ENCODE measurements around the gene C20orf144. TPM values are rescaled to one million over a fixed set of nuclear protein-coding genes. Genes with fewer than 3 reads are reported as not detected.

C20orf144 gene
- total and polyA plus RNA-seq, 9 of the 15 experiments (the other 6 are each of a cell fraction or from before 2014, with no cell fraction given) = 0.04 to 0.23 (median 0.11) TPM; not detected in 2

GRCh38 chr20:33685328-33686099, 23.4 kb downstream of the C20orf144 start (continued):
- TF ChIP-seq SMC3 (conservative IDR thresholded peaks at IDR 0.05; ENCODE audit: insufficient read depth, low read depth, low read length) (0 out of 2 replicates have a peak, but pooled peaks have one; percentile 11), TFAP4 (CRISPR knock-in tag; IDR thresholded peaks at IDR 0.05; ENCODE audit: borderline replicate concordance) (peak; percentile 83; the same call in 1 of the 2 replicates), ZBTB11 (CRISPR knock-in tag; IDR thresholded peaks at IDR 0.05) (peak in 1 of 3 experiments; percentile 88; a peak in 2 of 6 replicates), SMARCA5 (IDR thresholded peaks at IDR 0.05) (peak; percentile 71), ZBTB5 (IDR thresholded peaks at IDR 0.05) (no peak), FOXP4 (CRISPR knock-in tag; IDR thresholded peaks at IDR 0.05; ENCODE audit: borderline replicate concordance) (0 out of 2 replicates have a peak, but pooled peaks have one; percentile 46), ZNF699 (CRISPR knock-in tag; IDR thresholded peaks at IDR 0.05; ENCODE audit: insufficient replicate concordance) (no peak), ZNF184 (CRISPR knock-in tag; IDR thresholded peaks at IDR 0.05) (no peak), CBX8 (IDR thresholded peaks at IDR 0.05; ENCODE audit: borderline replicate concordance, extremely low read depth, low read depth, low read length, poor library complexity, severe bottlenecking) (no peak), CCNT2 (IDR thresholded peaks at IDR 0.05; ENCODE audit: borderline replicate concordance, extremely low read depth, insufficient read length, low read depth, low read length) (peak; percentile 41), HOMEZ (CRISPR knock-in tag; IDR thresholded peaks at IDR 0.05) (no peak), DPF2 (IDR thresholded peaks at IDR 0.05) (0 out of 2 replicates have a peak, but pooled peaks have one; percentile 23), ZNF217 (CRISPR knock-in tag; IDR thresholded peaks at IDR 0.05) (no peak), ZFP36 (IDR thresholded peaks at IDR 0.05; ENCODE audit: low read depth, low read length, partially characterized antibody) (peak; percentile 43)

Measured in K562 (cell line).